ENCODE data around the gene GMPPA.

DNA sequence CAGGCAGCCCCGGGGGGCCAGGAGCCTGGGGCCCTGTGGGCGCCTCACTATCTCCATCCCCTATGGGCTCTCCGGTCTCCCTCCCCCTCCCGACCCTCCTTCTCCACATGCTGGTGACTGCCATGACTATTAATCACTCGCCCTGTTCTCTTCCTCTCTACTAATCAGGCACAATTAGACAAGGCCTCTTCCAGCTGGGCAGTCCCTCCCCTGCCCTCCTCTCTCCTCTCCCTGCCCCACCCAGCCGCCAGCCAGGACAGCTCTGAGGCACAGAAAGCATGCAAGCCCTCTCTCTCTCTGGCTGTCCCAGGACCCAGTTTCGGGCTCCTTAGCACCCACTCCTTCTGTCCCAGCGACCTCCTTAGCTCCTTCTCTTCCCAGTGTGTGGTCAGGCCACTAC is 21.4 kb downstream of the GMPPA start:
- no peak for TF ChIP-seq ZFP36 (IDR thresholded peaks at IDR 0.05; ENCODE audit: low read depth, low read length, partially characterized antibody)
- TF ChIP-seq TFAM (CRISPR knock-in tag; conservative IDR thresholded peaks at IDR 0.05) = no peak
- TF ChIP-seq RBFOX2 (IDR thresholded peaks at IDR 0.05; ENCODE audit: low read depth, low read length) = no peak
- no peak for TF ChIP-seq SIN3A (IDR thresholded peaks at IDR 0.05; ENCODE audit: borderline replicate concordance in 2 of 2, control insufficient read depth in 1 of 2, low read depth in 2 of 2, low read length in 2 of 2)
- no peak for TF ChIP-seq ZNF232 (CRISPR knock-in tag; IDR thresholded peaks at IDR 0.05)
- TF ChIP-seq, protein P1, sequence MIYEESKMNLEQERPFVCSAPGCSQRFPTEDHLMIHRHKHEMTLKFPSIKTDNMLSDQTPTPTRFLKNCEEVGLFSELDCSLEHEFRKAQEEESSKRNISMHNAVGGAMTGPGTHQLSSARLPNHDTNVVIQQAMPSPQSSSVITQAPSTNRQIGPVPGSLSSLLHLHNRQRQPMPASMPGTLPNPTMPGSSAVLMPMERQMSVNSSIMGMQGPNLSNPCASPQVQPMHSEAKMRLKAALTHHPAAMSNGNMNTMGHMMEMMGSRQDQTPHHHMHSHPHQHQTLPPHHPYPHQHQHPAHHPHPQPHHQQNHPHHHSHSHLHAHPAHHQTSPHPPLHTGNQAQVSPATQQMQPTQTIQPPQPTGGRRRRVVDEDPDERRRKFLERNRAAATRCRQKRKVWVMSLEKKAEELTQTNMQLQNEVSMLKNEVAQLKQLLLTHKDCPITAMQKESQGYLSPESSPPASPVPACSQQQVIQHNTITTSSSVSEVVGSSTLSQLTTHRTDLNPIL (CRISPR knock-in tag; IDR thresholded peaks at IDR 0.05) = no peak
- TF ChIP-seq CTCF (IDR thresholded peaks at IDR 0.05 in 2 of 3, conservative IDR thresholded peaks at IDR 0.05 in 1 of 3; ENCODE audit: insufficient read depth in 2 of 3, low read depth in 1 of 3, low read length in 3 of 3) = no peak
- no peak for TF ChIP-seq NCOA1 (IDR thresholded peaks at IDR 0.05; ENCODE audit: low read depth)

All from K562 (cell line).